ENCODE results near the gene MYO18B.

Gene MYO18B

GRCh38 chr22:25751174-25751581, 9.2 kb downstream of the MYO18B start:
- no peak for DNase-seq

DNA sequence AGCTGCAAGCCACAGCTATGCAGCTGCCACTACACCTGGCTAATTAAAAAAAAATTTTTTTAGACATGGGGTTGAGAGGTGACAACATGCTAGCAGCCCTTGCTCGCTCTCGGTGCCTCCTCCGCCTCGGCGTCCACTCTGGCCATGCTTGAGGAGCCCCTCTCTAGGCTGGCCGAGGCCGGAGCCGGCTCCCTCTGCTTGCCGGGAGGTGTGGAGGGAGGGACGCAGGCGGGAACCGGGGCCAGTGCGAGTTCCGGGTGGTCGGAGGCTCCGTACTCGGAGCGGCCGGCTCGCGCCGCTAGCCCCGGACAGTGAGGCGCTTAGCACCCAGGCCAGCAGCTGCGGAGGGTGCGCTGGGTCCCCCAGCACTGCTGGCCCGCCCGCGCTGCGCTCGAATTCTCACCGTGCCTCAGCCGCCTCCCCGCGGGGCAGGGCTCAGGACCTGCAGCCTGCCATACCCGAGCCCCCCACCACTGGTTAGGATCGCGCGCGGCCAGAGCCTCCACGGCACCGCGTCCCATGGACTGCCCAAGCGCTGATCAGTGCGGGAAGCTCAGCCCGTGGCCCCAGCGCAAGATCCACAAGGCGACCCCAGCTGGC, 10.7 kb downstream of the MYO18B start:
- DNase-seq: no peak

DNA sequence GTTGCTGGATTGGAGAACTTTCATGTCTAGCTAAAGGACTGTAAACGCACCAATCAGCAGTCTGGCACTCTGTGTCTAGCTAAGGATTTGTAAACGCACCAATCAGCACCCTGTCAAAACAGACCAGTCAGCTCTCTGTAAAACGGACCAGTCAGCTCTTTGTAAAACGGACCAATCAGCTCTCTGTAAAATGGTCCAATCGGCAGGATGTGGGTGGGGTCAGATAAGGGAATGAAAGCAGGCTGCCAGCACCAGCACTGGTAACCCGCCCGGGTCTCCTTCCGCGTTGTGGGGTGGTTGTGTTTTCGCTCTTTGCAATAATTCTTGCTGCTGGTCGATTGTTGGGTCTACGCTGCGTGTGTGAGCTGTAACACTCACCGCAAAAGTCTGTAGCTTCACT, 11.3 kb downstream of the MYO18B start:
- no peak for DNase-seq

GRCh38 chr22:25754527-25755202, 12.7 kb downstream of the MYO18B start:
- DNase-seq: no peak

DNA sequence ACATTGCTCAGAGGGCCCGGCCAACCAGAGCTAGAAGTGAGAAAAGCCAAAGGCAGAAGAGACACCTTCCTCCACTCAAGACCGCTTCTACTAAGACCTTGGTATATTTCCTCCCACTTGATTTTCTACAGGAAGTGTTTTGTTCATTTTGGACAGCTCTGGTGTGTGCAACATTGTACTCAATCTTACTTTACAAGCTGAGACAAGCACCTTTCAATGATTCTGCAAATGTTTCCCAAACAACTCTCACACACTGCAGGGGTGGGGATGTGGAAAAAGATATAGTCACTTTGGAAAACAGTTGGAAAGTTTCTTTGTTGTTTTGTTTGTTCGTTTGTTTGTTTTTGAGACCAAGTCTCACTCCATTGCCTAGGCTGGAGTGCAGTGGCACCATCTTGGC, 15.7 kb downstream of the MYO18B start:
- DNase-seq: no peak

GRCh38 chr22:25758316-25758715, 16.3 kb downstream of the MYO18B start:
- no peak for DNase-seq

- no peak for DNase-seq
Observed at GRCh38 chr22:25759825-25760231, 17.8 kb downstream of the MYO18B start.

DNA sequence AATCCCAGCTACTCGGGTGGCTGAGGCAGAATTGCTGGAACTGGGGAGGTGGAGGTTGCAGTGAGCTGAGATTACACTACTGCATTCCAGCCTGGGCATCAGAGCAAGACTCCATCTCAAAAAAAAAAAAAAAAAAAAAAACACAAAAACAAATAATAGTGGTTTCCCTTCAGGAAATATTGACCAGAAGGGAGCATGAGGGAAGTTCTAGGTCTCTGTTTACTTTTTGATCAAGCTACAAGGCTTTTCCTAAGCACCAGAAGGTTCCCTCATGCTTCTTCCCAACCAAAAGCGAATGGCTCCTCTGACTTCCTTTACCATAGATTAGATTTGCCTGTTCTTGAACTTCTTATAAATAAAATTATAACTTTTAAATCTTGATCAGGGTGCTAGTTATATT, 18.3 kb downstream of the MYO18B start:
- DNase-seq: no peak

GRCh38 chr22:25760848-25761595, 19.0 kb downstream of the MYO18B start:
- no peak for DNase-seq

- no peak for DNase-seq
Observed at GRCh38 chr22:25762147-25762546, 20.2 kb downstream of the MYO18B start.

DNA sequence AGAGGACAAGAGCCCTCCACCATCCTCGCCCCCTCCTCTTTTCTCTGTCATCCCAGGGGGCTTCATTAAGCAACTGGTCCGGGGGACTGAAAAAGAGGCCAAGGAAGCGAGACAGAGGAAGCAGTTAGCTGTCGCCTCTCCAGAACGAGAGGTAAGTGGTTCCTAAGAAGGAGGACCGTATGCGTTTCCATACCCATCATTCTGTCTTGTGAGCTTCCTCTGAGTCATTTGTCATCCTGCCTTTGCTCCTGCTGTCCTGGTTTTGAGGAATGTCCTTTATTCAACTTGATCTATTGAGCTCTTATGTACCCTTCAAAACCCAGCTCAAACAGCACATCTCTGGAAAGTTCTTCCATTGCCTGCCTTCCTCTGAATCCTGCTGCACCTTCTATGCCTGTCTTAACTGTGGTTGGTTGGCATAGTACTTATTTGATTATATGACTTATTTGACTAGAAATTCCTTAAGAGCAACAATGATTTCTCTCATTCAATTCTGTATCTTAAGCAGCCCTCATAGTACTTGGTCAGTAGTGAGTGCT, 21.3 kb downstream of the MYO18B start:
- no peak for DNase-seq

- DNase-seq: no peak
Observed at GRCh38 chr22:25764270-25765015, 22.5 kb downstream of the MYO18B start.

DNA sequence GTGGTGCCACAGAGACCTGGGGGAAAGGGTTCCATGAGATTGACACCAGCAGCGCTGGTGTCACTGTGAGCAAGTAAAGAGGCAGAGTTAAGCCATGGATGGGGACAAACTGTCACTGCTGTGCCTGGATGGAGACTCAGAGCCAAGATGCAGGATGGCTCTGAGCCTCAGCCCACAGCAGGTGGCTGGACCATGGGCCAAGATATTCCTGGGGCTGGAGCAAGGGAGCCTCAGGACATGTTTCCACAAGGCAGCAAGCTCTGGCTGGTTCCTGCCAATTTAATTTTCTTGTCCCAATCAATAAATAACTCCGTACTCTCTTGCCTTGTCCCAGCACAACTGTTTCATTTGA, 23.0 kb downstream of the MYO18B start:
- no peak for DNase-seq

- no peak for DNase-seq
Observed at GRCh38 chr22:25765801-25766200, 23.8 kb downstream of the MYO18B start.

- no peak for DNase-seq
Observed at GRCh38 chr22:25766418-25766817, 24.4 kb downstream of the MYO18B start.

GRCh38 chr22:25770333-25770732, 28.3 kb downstream of the MYO18B start:
- no peak for DNase-seq

DNA sequence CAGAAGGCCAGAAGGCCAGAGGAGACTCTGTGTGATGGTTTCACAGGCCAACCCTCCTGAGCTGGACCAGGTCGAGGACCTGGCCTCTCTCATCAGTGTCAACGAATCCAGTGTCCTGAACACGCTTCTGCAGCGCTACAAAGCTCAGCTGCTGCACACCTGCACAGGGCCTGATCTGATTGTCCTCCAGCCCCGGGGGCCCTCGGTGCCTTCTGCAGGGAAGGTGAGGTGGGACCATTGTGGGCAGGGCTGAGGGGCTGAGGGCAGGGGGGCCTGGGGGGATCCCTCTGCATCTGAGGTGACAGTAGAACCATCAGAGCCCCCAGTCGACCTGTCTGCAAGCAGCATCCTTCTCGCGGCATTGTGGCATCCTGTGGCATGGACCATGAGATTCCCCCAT, 30.3 kb downstream of the MYO18B start:
- DNase-seq: no peak

GRCh38 chr22:25774575-25775026, 32.6 kb downstream of the MYO18B start:
- DNase-seq: no peak

DNA sequence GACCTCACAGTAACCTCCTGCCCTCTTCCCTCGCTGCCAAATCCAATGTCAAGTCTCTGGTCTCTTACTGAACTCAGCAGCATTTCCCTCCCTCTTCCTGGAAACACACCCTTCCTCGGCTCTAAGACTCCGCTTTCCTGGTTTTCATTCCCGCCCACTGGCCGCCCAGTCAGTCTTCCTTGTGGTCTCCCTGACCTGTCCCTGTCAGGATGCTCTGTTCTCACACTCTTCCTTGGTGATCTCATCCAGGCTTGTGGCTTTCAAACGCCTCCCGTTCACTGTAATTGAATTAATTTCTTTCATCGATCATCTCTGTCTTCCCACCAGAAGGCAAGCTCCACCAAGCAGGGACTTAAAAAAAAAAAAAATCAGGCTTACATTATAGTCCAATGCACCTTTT, 33.5 kb downstream of the MYO18B start:
- DNase-seq: no peak

- no peak for DNase-seq
Observed at GRCh38 chr22:25777411-25777810, 35.4 kb downstream of the MYO18B start.

DNA sequence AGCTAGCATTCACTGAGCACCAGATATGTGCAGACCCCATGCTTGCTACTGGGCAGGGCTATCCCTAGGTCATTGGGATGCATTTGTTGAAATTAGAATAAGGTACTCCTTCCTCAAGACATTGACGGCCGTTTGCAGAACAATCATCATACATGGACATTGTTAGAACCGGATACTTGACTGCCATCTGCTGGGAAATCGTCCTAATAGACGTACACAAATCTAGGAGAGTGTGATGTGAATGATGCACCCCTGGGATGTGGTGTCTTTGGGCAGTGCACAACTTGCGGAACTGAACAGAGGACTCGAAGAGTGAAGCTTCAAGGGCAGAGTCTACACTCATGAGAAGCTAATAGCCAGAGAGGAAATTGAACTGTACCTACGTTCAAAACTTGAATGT, 35.9 kb downstream of the MYO18B start:
- DNase-seq: no peak

DNA sequence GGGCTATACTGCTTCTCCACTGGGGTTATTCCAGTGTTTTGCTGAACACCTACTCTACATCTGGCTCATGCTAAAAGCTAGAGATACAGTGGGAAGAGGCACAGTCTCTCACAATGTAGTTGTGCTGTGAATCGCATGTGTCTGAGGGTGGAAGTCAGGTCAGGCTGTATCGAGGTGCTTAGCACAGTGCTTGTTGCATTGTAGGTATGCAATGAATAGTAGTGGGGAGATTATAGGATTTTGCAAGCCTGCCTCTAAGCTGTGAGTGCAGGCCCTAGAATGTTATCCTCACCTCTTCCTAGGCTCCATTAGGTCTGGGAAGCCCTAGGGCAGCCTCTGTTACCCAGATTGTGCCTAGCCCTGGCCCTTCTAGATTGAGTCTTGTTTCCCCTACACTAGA, 37.4 kb downstream of the MYO18B start:
- DNase-seq: no peak

GRCh38 chr22:25779890-25780289, 37.9 kb downstream of the MYO18B start:
- DNase-seq: no peak
